Endothelial cell (in vitro differentiated cells): ENCODE results near the gene ZNF133. TPM values are rescaled to one million over a fixed set of nuclear protein-coding genes. Genes with fewer than 3 reads are reported as not detected.

ENCODE experiments used
- DNase-seq: peaks from one replicate; pipeline ENCODE4 v3.0.0; 2021; ENCODE audit warnings: low spot score
- H3K27ac Mint-ChIP-seq: one replicate; pipeline ENCODE4 v1.8.0; 2021; ENCODE audit warnings: mixed read lengths, inconsistent platforms; ENCODE audit not compliant: unreplicated experiment
- H3K27me3 Mint-ChIP-seq: one replicate; pipeline ENCODE4 v1.8.0; 2021; ENCODE audit warnings: mild to moderate bottlenecking, moderate library complexity, mixed read lengths, inconsistent platforms; ENCODE audit not compliant: unreplicated experiment
- H3K36me3 Mint-ChIP-seq: one replicate; pipeline ENCODE4 v1.8.0; 2021; ENCODE audit warnings: mild to moderate bottlenecking, low read depth, mixed read lengths, inconsistent platforms; ENCODE audit not compliant: unreplicated experiment
- H3K4me1 Mint-ChIP-seq: one replicate; pipeline ENCODE4 v1.8.0; 2021; ENCODE audit warnings: mild to moderate bottlenecking, mixed read lengths, inconsistent platforms; ENCODE audit not compliant: unreplicated experiment
- H3K4me3 Mint-ChIP-seq: one replicate; pipeline ENCODE4 v1.8.0; 2021; ENCODE audit warnings: mild to moderate bottlenecking, mixed read lengths, inconsistent platforms; ENCODE audit not compliant: unreplicated experiment
- H3K9me3 Mint-ChIP-seq: one replicate; pipeline ENCODE4 v1.8.0; 2021; ENCODE audit warnings: mixed read lengths, inconsistent platforms; ENCODE audit not compliant: unreplicated experiment
- CTCF ChIP-seq: fragments of 200-600 bp; sonication (generic); IDR thresholded peaks from one replicate; pipeline ENCODE4 v1.5.0; 2021; ENCODE audit warnings: antibody characterized with exemption; ENCODE audit not compliant: unreplicated experiment
- total RNA-seq: library from RNA; stranded (reverse); fragmentation: NEBNext Ultra II Directional; extraction: Animal tissue kit (Norgen Biotek cat#: 25700); gene quantifications from one replicate; pipeline ENCODE4 v1.2.1, GENCODE V29; 2021; ENCODE audit not compliant: unreplicated experiment

Gene ZNF133
- total RNA-seq, 1 donor from 2014 or later, result 14.1 TPM

GRCh38 chr20:18312723-18313122, 24.4 kb downstream of the ZNF133 start:
- no peak overlapping the region for H3K27ac Mint-ChIP-seq
- peaks cover 31% of the 10 kb centered on the region for H3K36me3 Mint-ChIP-seq
- H3K4me3 Mint-ChIP-seq, result no peak overlapping the region
- H3K27me3 Mint-ChIP-seq, result peaks cover 3% of the 10 kb centered on the region
- TF ChIP-seq CTCF, result no peak
- H3K9me3 Mint-ChIP-seq, result no peaks in the 10 kb centered on the region
- no peak for DNase-seq
- H3K4me1 Mint-ChIP-seq, result no peaks in the 10 kb centered on the region

- no peak for TF ChIP-seq CTCF
- no peak for DNase-seq
- H3K36me3 Mint-ChIP-seq, result peaks cover 31% of the 10 kb centered on the region
- no peaks in the 10 kb centered on the region for H3K4me1 Mint-ChIP-seq
- H3K27ac Mint-ChIP-seq, result no peak overlapping the region
- no peaks in the 10 kb centered on the region for H3K9me3 Mint-ChIP-seq
- H3K27me3 Mint-ChIP-seq, result peaks cover 3% of the 10 kb centered on the region
- H3K4me3 Mint-ChIP-seq, result no peak overlapping the region
Observed at GRCh38 chr20:18313411-18313810, 25.1 kb downstream of the ZNF133 start.

GRCh38 chr20:18314786-18315406, 26.6 kb downstream of the ZNF133 start:
- H3K4me1 Mint-ChIP-seq, result no peaks in the 10 kb centered on the region
- H3K36me3 Mint-ChIP-seq, result peaks cover 31% of the 10 kb centered on the region
- no peak for DNase-seq
- no peaks in the 10 kb centered on the region for H3K9me3 Mint-ChIP-seq
- H3K27ac Mint-ChIP-seq, result no peak overlapping the region
- H3K4me3 Mint-ChIP-seq, result no peak overlapping the region
- peaks cover 3% of the 10 kb centered on the region for H3K27me3 Mint-ChIP-seq
- TF ChIP-seq CTCF, result no peak

GRCh38 chr20:18316166-18316565, 27.8 kb downstream of the ZNF133 start:
- Mint-ChIP-seq H3K27me3 (peaks cover 3% of the 10 kb centered on the region), H3K9me3 (no peaks in the 10 kb centered on the region), H3K4me1 (no peaks in the 10 kb centered on the region), H3K4me3 (no peak overlapping the region), H3K27ac (no peak overlapping the region), H3K36me3 (peaks cover 31% of the 10 kb centered on the region)
- no peak for DNase-seq
- TF ChIP-seq CTCF, result no peak

GRCh38 chr20:18321316-18321715, 33.0 kb downstream of the ZNF133 start:
- Mint-ChIP-seq H3K27ac (no peak overlapping the region), H3K9me3 (no peaks in the 10 kb centered on the region), H3K36me3 (peaks cover 6% of the 10 kb centered on the region)

More at GRCh38 chr20:18321316-18321715, 33.0 kb downstream of the ZNF133 start:
- H3K4me1 Mint-ChIP-seq, result peaks cover 10% of the 10 kb centered on the region
- no peak for TF ChIP-seq CTCF
- H3K4me3 Mint-ChIP-seq, result no peak overlapping the region
- no peak for DNase-seq
- peaks cover 2% of the 10 kb centered on the region for H3K27me3 Mint-ChIP-seq
